Prostate gland (tissue), 2 donors: ENCODE measurements around the gene LMAN2. TPM values are rescaled to one million over a fixed set of nuclear protein-coding genes. Genes with fewer than 3 reads are reported as not detected.

Experiments
- DNase-seq: peaks from one replicate; pipeline ENCODE4 v3.0.0-alpha.2; 2019; ENCODE audit warnings: low spot score
- H3K27ac ChIP-seq, 2 donors: fragments of 200-600 bp; sonication (generic); 2 replicates each; pipeline ENCODE4 v1.5.1; 2017 to 2019
- H3K27me3 ChIP-seq: fragments of 200-600 bp; sonication (generic); replicated peaks from 2 replicates; pipeline ENCODE4 v1.5.1; 2019; ENCODE audit not compliant: insufficient read depth
- H3K36me3 ChIP-seq, 2 donors: fragments of 200-600 bp; sonication (generic); 1 replicate in 1 of 2; 2 replicates in 1 of 2; pipeline versions ENCODE4 v1.5.1 to v1.8.1; 2017 to 2019
- H3K4me1 ChIP-seq: fragments of 200-600 bp; sonication (generic); replicated peaks from 2 replicates; pipeline ENCODE4 v1.5.1; 2019
- H3K4me3 ChIP-seq, 2 donors: fragments of 200-600 bp; sonication (generic); 2 replicates each; pipeline ENCODE4 v1.5.1; 2017 to 2019
- H3K9me3 ChIP-seq: fragments of 200-600 bp; sonication (generic); 2 replicates; pipeline ENCODE4 v1.5.1; 2017
- POLR2A ChIP-seq: fragments of 450-650 bp; IDR thresholded peaks from one replicate; pipeline ENCODE4 v1.6.1; 2016; ENCODE audit warnings: antibody characterized with exemption, mild to moderate bottlenecking
- POLR2AphosphoS5 ChIP-seq: sonication (generic); formaldehyde crosslinking; IDR thresholded peaks from one replicate; pipeline ENCODE4 v1.6.1; 2017; ENCODE audit warnings: antibody characterized with exemption
- WGBS: methylation state at CpG from one replicate; pipeline ENCODE4 v1.1.5; 2018; 5-methylcytosine and 5-hydroxymethylcytosine counted together
- intact Hi-C: fragments of 100-400 bp; cut with DNase I; formaldehyde crosslinking; loops from one replicate; pipeline ENCODE4 v1.14.2; 2022
- total RNA-seq, 2 donors: library from RNA; depleted of rRNA; stranded (reverse); fragments of >200 nt; gene quantifications; one replicate each; pipeline ENCODE4 v1.1.0, GENCODE V29; 2016
- TF ChIP-seq, protein P1 (sequence below), 4 experiments: fragments of 200-600 bp in 2 of 4; fragments of 450-650 bp in 2 of 4; sonication (generic) in 2 of 4; IDR thresholded peaks; 1 replicate in 3 of 4; 2 replicates in 1 of 4; pipeline ENCODE4 v1.5.1; 2016 to 2019; ENCODE audit warnings: antibody characterized with exemption in 4 of 4, mild to moderate bottlenecking in 2 of 4, moderate library complexity in 2 of 4

The LMAN2 gene
- total RNA-seq, 2 donors from 2014 or later: 350 to 369 TPM

DNA sequence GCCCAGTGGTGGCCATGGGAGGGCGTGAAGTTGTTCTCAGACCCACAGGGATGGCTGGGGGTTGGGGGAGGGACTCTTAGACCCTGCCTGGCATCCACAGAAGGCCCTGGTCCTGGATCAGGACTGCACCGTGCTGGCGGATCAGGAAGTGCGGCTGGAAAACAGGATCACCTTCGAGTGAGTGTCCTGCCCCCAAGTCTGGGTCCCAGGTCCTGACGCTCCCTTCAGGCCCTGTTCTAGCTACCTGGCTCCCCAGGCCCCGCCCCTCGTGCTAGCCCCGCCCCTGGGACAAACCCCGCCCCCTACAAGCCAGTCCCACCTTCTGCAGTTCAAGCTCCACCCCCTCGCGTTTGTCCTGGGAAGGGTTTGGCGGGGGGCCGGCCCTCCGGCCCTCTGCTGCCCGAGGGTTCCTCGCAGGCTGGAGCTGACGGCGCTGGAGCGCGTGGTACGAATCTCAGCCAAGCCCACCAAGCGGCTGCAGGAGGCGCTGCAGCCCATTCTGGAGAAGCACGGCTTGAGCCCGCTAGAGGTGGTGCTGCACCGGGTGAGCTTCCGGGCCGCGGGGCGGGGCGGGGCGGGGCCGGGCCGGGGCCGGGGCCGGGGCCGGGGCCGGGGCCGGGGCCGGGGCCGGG is 19.1 kb upstream of the LMAN2 start:
- H3K4me1 ChIP-seq: peaks cover 12% of the 10 kb centered on the region
- H3K36me3 ChIP-seq: no peaks in the 10 kb centered on the region
- H3K27me3 ChIP-seq: no peaks in the 10 kb centered on the region
- intact Hi-C loops: no loop called here
- WGBS: 24% methylated on average over 26 of the region's 42 CpGs
- TF ChIP-seq, protein P1, sequence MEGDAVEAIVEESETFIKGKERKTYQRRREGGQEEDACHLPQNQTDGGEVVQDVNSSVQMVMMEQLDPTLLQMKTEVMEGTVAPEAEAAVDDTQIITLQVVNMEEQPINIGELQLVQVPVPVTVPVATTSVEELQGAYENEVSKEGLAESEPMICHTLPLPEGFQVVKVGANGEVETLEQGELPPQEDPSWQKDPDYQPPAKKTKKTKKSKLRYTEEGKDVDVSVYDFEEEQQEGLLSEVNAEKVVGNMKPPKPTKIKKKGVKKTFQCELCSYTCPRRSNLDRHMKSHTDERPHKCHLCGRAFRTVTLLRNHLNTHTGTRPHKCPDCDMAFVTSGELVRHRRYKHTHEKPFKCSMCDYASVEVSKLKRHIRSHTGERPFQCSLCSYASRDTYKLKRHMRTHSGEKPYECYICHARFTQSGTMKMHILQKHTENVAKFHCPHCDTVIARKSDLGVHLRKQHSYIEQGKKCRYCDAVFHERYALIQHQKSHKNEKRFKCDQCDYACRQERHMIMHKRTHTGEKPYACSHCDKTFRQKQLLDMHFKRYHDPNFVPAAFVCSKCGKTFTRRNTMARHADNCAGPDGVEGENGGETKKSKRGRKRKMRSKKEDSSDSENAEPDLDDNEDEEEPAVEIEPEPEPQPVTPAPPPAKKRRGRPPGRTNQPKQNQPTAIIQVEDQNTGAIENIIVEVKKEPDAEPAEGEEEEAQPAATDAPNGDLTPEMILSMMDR (IDR thresholded peaks at IDR 0.05): peak; percentile 27 to 86 (median 61)
- no peak for TF ChIP-seq POLR2A
- TF ChIP-seq POLR2AphosphoS5: peak; percentile 73
- peak; percentile 87 for DNase-seq
- H3K4me3 ChIP-seq: peak overlapping the region; percentile 35 to 38
- peak overlapping the region; percentile 76 to 77 for H3K27ac ChIP-seq
- H3K9me3 ChIP-seq: no peaks in the 10 kb centered on the region

DNA sequence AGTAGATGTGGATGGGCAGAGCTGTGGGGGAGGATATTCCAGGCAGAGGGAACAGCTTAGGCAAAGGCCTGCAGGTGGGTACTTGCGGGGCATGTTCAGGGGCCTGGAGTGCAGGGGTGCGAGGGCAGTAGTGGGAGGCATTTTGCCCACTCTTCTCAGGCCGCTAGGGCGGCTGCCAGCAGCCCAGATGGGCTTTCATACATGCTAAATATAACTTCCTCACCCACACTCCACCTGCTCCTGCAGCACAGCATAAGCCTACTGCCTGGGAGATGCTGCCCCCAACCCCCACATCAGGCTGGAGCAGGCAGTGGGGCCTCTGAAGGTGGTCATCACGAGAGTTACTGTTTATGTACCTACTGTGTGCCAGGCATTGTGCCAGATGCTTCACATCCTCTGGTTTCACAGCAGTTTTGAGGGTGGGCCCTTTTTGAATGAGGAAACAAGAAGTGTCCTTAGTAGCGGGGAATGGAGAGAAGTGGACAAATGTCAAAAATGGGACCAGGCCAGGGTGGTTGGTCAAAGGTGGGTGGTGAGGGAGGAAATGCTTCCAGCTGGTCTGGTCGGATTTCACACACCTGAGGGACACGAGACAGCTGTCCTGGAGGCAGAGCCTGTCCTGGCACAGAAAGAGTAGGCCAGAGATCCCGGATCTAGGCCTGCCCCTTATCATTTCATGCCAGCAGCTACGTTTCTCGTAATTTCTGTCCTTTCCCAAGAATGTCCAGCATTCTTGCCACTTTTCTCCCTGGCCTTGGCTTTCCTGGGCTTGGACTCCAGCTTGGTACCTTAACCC is 18.4 kb upstream of the LMAN2 start:
- H3K4me1 ChIP-seq: peaks cover 12% of the 10 kb centered on the region
- 59% methylated on average over 11 of the region's 11 CpGs for WGBS
- TF ChIP-seq POLR2A (no peak), POLR2AphosphoS5 (no peak)
- TF ChIP-seq, protein P1 (IDR thresholded peaks at IDR 0.05): no peak
- no peaks in the 10 kb centered on the region for H3K27me3 ChIP-seq
- no peak overlapping the region for H3K4me3 ChIP-seq
- DNase-seq: no peak
- H3K27ac ChIP-seq: peak overlapping the region; percentile 76 to 77
- H3K36me3 ChIP-seq: no peaks in the 10 kb centered on the region
- intact Hi-C loops: loop anchor here (5.0 kb wide), 1 partner anchor 238 kb away; the partner anchor contains the start of gene NSD1
- H3K9me3 ChIP-seq: no peaks in the 10 kb centered on the region

DNA sequence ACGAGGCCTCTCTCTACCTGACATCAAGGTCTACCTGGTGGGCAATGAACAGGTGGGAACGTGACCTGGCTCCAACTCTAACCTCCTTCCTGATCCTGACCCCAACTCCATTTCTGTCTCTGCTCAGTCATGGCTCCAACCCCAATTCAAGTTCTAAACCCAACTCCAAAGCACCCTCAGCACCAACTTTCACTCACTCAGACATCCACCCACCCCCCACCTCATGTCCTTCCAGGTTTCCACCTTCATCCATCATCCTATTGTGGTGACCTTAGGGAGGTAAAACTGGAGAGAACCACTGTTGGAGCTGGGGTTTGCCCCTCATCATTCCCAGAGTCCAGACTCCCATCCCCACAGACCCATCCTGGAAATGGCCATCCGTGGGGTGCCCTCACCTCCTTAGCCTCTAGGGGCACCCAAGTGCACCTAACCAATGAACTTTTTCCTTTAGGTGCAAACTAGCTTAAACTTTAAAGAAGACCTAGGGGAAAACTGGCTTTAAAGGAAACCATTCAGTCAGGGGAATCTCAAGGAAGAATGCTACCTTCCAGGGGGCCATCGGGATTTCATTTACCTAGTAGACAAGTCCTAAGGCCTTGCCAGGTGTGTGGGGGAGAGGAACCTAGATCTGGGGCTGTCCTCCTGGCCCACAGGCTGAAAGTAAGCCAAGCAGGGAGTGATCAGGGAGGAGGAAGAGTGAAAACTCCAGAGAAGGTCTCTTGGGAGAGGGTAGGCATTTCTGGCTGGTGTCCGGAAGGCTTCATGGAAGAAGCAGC is 17.6 kb upstream of the LMAN2 start:
- WGBS: 65% methylated on average over 5 of the region's 5 CpGs
- no peak for DNase-seq
- Histone ChIP-seq H3K27me3 (no peaks in the 10 kb centered on the region), H3K9me3 (no peaks in the 10 kb centered on the region), H3K27ac (peak overlapping the region in 1 of 2 donors; percentile 77), H3K4me3 (no peak overlapping the region), H3K36me3 (no peaks in the 10 kb centered on the region), H3K4me1 (peaks cover 12% of the 10 kb centered on the region)
- TF ChIP-seq, protein P1 (IDR thresholded peaks at IDR 0.05): peak in 2 of 4 experiments; percentile 35 to 43
- TF ChIP-seq POLR2AphosphoS5: no peak
- intact Hi-C loops: loop anchor here (5.0 kb wide), 1 partner anchor 237 kb away; the partner anchor contains the start of gene NSD1

DNA sequence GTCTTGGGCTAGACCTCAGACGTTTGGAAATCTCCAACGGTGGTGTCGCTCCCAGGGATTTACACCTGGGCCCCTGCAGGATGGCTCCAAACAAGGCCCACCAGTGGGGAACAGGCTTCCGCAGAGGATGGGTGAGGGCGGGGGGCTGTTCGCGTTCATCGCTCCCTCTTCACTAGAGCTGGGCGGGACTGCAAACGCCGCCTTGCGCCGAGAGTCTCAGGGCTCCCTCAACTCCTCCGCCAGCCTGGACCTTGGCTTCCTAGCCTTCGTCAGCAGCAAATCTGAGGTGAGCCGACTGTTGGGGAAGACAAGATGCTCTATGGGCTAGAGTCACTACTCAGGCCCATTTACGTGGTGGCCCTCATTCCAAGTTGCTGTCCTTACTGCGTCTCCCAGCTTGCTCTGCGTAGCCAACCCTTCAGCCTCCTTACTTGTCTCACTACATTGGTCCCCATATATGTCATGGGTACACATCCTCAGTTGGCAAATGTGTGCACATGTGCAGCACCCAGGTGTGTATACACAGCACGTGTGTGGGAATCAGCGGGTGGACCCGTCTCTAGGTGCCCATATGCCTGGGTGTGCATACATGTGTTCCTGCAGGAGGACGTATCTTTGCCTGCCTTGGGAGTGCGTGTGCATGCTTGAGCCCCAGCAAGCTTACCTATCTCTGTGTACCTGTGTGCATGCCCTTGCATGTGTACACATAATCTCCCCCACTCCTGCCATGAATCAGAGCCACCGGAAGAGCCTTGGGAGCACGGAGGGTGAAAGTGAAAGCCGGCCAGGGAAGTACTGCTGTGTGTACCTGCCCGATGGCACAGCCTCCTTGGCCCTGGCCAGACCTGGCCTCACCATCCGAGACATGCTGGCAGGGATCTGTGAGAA is 16.8 kb upstream of the LMAN2 start:
- H3K9me3 ChIP-seq: no peaks in the 10 kb centered on the region
- no peak overlapping the region for H3K4me3 ChIP-seq
- TF ChIP-seq POLR2AphosphoS5 (no peak), POLR2A (no peak)
- TF ChIP-seq, protein P1 (IDR thresholded peaks at IDR 0.05): no peak
- no peak overlapping the region for H3K27ac ChIP-seq
- H3K4me1 ChIP-seq: peaks cover 12% of the 10 kb centered on the region
- no peak for DNase-seq
- intact Hi-C loops: loop anchor here (5.0 kb wide), 1 partner anchor 236 kb away; the partner anchor contains the start of gene NSD1
- WGBS: 89% methylated on average over 29 of the region's 29 CpGs
- H3K27me3 ChIP-seq: no peaks in the 10 kb centered on the region
- no peaks in the 10 kb centered on the region for H3K36me3 ChIP-seq
